GM18508 (cell line): ENCODE measurements around the gene RADIL.
"Not testable (repeated sequence)": the region's sequence is repeated elsewhere in the genome, so short reads cannot be mapped to it uniquely, and the experiment has no call there.

Experiments
- ATAC-seq: cut with Tn5 transposase; IDR thresholded peaks from one replicate; pipeline ENCODE4 v1.9.1; 2021; ENCODE audit warnings: moderate number of reproducible peaks; ENCODE audit not compliant: insufficient read depth, unreplicated experiment

RADIL gene

GRCh38 chr7:4816419-4817080 lies 67.0 kb downstream of the RADIL start:
- no peak for ATAC-seq

GRCh38 chr7:4815609-4816418 lies 67.7 kb downstream of the RADIL start:
- ATAC-seq = no peak

- no peak for ATAC-seq
These were observed 68.4 kb downstream of the RADIL start for GRCh38 chr7:4815121-4815520.

GRCh38 chr7:4814433-4814832 lies 69.1 kb downstream of the RADIL start:
- no peak for ATAC-seq

- no peak for ATAC-seq
These were observed 73.8 kb downstream of the RADIL start for GRCh38 chr7:4809666-4810065.

- ATAC-seq = no peak
These were observed 74.4 kb downstream of the RADIL start for GRCh38 chr7:4809091-4809591.

- no peak for ATAC-seq
These were observed 75.0 kb downstream of the RADIL start for GRCh38 chr7:4808565-4808964.

GRCh38 chr7:4808026-4808425 lies 75.5 kb downstream of the RADIL start:
- ATAC-seq = no peak

GRCh38 chr7:4807598-4808016 lies 75.9 kb downstream of the RADIL start:
- ATAC-seq = no peak

GRCh38 chr7:4806983-4807597 lies 76.4 kb downstream of the RADIL start:
- ATAC-seq = no peak

GRCh38 chr7:4805984-4806300 lies 77.6 kb downstream of the RADIL start:
- ATAC-seq = no peak

- no peak for ATAC-seq
These were observed 78.2 kb downstream of the RADIL start for GRCh38 chr7:4805110-4805983.

- ATAC-seq = no peak
These were observed 79.9 kb downstream of the RADIL start for GRCh38 chr7:4803397-4804241.

- ATAC-seq = not testable (repeated sequence)
These were observed 80.9 kb downstream of the RADIL start for GRCh38 chr7:4802577-4802976.

- ATAC-seq = no peak
These were observed 81.7 kb downstream of the RADIL start for GRCh38 chr7:4801839-4802231.

- ATAC-seq = no peak
These were observed 82.3 kb downstream of the RADIL start for GRCh38 chr7:4800926-4801838.

GRCh38 chr7:4800487-4800886 lies 83.0 kb downstream of the RADIL start:
- no peak for ATAC-seq

GRCh38 chr7:4799508-4800268 lies 83.8 kb downstream of the RADIL start:
- no peak for ATAC-seq
